HEK293 (cell line): ENCODE data around the gene AURKA.

Experiments
- CTCF ChIA-PET: fragments of 350-600 bp; formaldehyde crosslinking; extraction: SDS; loops from one replicate; lab custom pipeline; 2021; ENCODE audit warnings: antibody characterized with exemption; lab: Yijun Ruan, JAX
- POLR2A ChIA-PET: fragments of 300-600 bp; formaldehyde crosslinking; extraction: SDS; loops from one replicate; lab custom pipeline; 2020; ENCODE audit warnings: antibody characterized with exemption, inconsistent platforms; lab: Yijun Ruan, JAX
- H3K27ac ChIP-seq: fragments of 200-500 bp; sonication (Bioruptor generic); 2 replicates; pipeline ENCODE4 v1.5.1; 2014; ENCODE audit warnings: low read depth, low read length, control low read depth, inconsistent platforms; ENCODE audit errors: extremely low read depth
- H3K36me3 ChIP-seq, 2 experiments: fragments of 200-500 bp in 1 of 2; sonication (Bioruptor generic) in 1 of 2; 1 replicate in 1 of 2; 2 replicates in 1 of 2; pipeline ENCODE4 v1.5.1; 2014 to 2017; ENCODE audit warnings: inconsistent platforms in 2 of 2, low read length in 2 of 2; ENCODE audit not compliant: control insufficient read depth in 2 of 2, insufficient read depth in 1 of 2
- H3K4me1 ChIP-seq: fragments of 200-500 bp; sonication (Bioruptor generic); 2 replicates; pipeline ENCODE4 v1.5.1; 2014; ENCODE audit warnings: mild to moderate bottlenecking, low read length, inconsistent platforms; ENCODE audit not compliant: control insufficient read depth, insufficient read depth
- H3K4me3 ChIP-seq: 2 replicates; pipeline ENCODE4 v1.5.1; 2011; ENCODE audit warnings: low read depth, mild to moderate bottlenecking, control low read depth, low read length, moderate library complexity
- H3K9me3 ChIP-seq: fragments of 200-500 bp; sonication (Bioruptor generic); 2 replicates; pipeline ENCODE4 v1.5.1; 2014; ENCODE audit warnings: low read depth, low read length, inconsistent platforms; ENCODE audit not compliant: control insufficient read depth, insufficient read depth
- BCL11A ChIP-seq: fragments of 450-650 bp; formaldehyde crosslinking; IDR thresholded peaks from 2 replicates; pipeline ENCODE4 v1.5.1; 2016; ENCODE audit warnings: low read depth, missing biosample characterization, missing genetic modification characterization
- EGR2 ChIP-seq: fragments of 450-650 bp; formaldehyde crosslinking; IDR thresholded peaks from 2 replicates; pipeline ENCODE4 v1.5.1; 2016; ENCODE audit warnings: low read depth, missing biosample characterization, missing genetic modification characterization
- GLI4 ChIP-seq: fragments of 450-650 bp; formaldehyde crosslinking; IDR thresholded peaks from 2 replicates; pipeline ENCODE4 v1.5.1; 2016; ENCODE audit warnings: missing biosample characterization, missing genetic modification characterization
- HIC1 ChIP-seq: fragments of 450-650 bp; formaldehyde crosslinking; IDR thresholded peaks from 2 replicates; pipeline ENCODE4 v1.5.1; 2016; ENCODE audit warnings: missing biosample characterization, missing genetic modification characterization
- INSM2 ChIP-seq: fragments of 450-650 bp; formaldehyde crosslinking; IDR thresholded peaks from 2 replicates; pipeline ENCODE4 v1.5.1; 2016; ENCODE audit warnings: missing biosample characterization, missing genetic modification characterization
- PRDM6 ChIP-seq: fragments of 450-650 bp; formaldehyde crosslinking; IDR thresholded peaks from 2 replicates; pipeline ENCODE4 v1.5.1; 2017; ENCODE audit warnings: missing biosample characterization, missing genetic modification characterization
- SALL2 ChIP-seq: fragments of 450-650 bp; formaldehyde crosslinking; IDR thresholded peaks from 2 replicates; pipeline ENCODE4 v1.5.0; 2017; ENCODE audit warnings: missing biosample characterization, mild to moderate bottlenecking, missing genetic modification characterization, borderline replicate concordance
- SP7 ChIP-seq: fragments of 450-650 bp; formaldehyde crosslinking; IDR thresholded peaks from 2 replicates; pipeline ENCODE4 v1.5.1; 2016; ENCODE audit warnings: missing biosample characterization, missing genetic modification characterization
- TCF7L2 ChIP-seq: IDR thresholded peaks from 2 replicates; pipeline ENCODE4 v1.6.1; 2011; ENCODE audit warnings: low read depth, mild to moderate bottlenecking, inconsistent platforms, low read length, moderate library complexity, borderline replicate concordance
- TRIM28 ChIP-seq: IDR thresholded peaks from 2 replicates; pipeline ENCODE4 v1.6.1; 2011; ENCODE audit warnings: low read length, control low read depth, borderline replicate concordance
- TSHZ1 ChIP-seq: fragments of 450-650 bp; formaldehyde crosslinking; IDR thresholded peaks from 2 replicates; pipeline ENCODE4 v1.5.1; 2016; ENCODE audit warnings: missing biosample characterization, missing genetic modification characterization, borderline replicate concordance
- ZBTB26 ChIP-seq: fragments of 450-650 bp; formaldehyde crosslinking; optimal IDR thresholded peaks from 2 replicates; pipeline ENCODE3; 2016; ENCODE audit warnings: missing biosample characterization, mild to moderate bottlenecking, missing genetic modification characterization
- ZFP69B ChIP-seq: fragments of 450-650 bp; formaldehyde crosslinking; IDR thresholded peaks from 2 replicates; pipeline ENCODE4 v1.5.1; 2016; ENCODE audit warnings: missing biosample characterization, missing genetic modification characterization
- ZNF132 ChIP-seq: fragments of 450-650 bp; formaldehyde crosslinking; IDR thresholded peaks from 2 replicates; pipeline ENCODE4 v1.5.1; 2017; ENCODE audit warnings: missing biosample characterization, missing genetic modification characterization, borderline replicate concordance
- ZNF146 ChIP-seq: fragments of 450-650 bp; formaldehyde crosslinking; IDR thresholded peaks from 2 replicates; pipeline ENCODE4 v1.5.1; 2016; ENCODE audit warnings: missing biosample characterization, missing genetic modification characterization
- ZNF169 ChIP-seq: fragments of 450-650 bp; formaldehyde crosslinking; IDR thresholded peaks from 2 replicates; pipeline ENCODE4 v1.5.1; 2016; ENCODE audit warnings: missing biosample characterization, missing genetic modification characterization
- ZNF18 ChIP-seq: fragments of 450-650 bp; formaldehyde crosslinking; IDR thresholded peaks from 2 replicates; pipeline ENCODE4 v1.5.1; 2016; ENCODE audit warnings: missing biosample characterization, missing genetic modification characterization
- ZNF2 ChIP-seq: fragments of 450-650 bp; formaldehyde crosslinking; IDR thresholded peaks from 2 replicates; pipeline ENCODE4 v1.5.1; 2016; ENCODE audit warnings: missing biosample characterization, missing genetic modification characterization
- ZNF274 ChIP-seq, 2 experiments: fragments of 200-500 bp in 1 of 2; fragments of 450-650 bp in 1 of 2; sonication (Bioruptor generic) in 1 of 2; formaldehyde crosslinking in 1 of 2; IDR thresholded peaks; 2 replicates each; pipeline versions ENCODE4 v1.5.1 to v1.6.1; 2014 to 2016; ENCODE audit warnings: borderline replicate concordance in 1 of 2, inconsistent platforms in 1 of 2, low read length in 1 of 2, missing biosample characterization in 1 of 2, missing genetic modification characterization in 1 of 2
- ZNF433 ChIP-seq: fragments of 450-650 bp; formaldehyde crosslinking; IDR thresholded peaks from 2 replicates; pipeline ENCODE4 v1.5.1; 2016; ENCODE audit warnings: missing biosample characterization, missing genetic modification characterization, low read depth
- ZNF473 ChIP-seq: fragments of 450-650 bp; formaldehyde crosslinking; IDR thresholded peaks from 2 replicates; pipeline ENCODE4 v1.5.1; 2017; ENCODE audit warnings: missing biosample characterization, missing genetic modification characterization
- ZNF501 ChIP-seq: fragments of 450-650 bp; formaldehyde crosslinking; IDR thresholded peaks from 2 replicates; pipeline ENCODE4 v1.5.1; 2016; ENCODE audit warnings: missing biosample characterization, missing genetic modification characterization
- ZNF544 ChIP-seq: fragments of 450-650 bp; formaldehyde crosslinking; IDR thresholded peaks from 2 replicates; pipeline ENCODE4 v1.5.0; 2017; ENCODE audit warnings: missing biosample characterization, missing genetic modification characterization
- ZNF585B ChIP-seq: fragments of 450-650 bp; formaldehyde crosslinking; IDR thresholded peaks from 2 replicates; pipeline ENCODE4 v1.5.1; 2016; ENCODE audit warnings: missing biosample characterization, missing genetic modification characterization
- ZNF768 ChIP-seq: fragments of 450-650 bp; formaldehyde crosslinking; IDR thresholded peaks from 2 replicates; pipeline ENCODE4 v1.5.1; 2018; ENCODE audit warnings: missing biosample characterization, mild to moderate bottlenecking, missing genetic modification characterization

AURKA gene

GRCh38 chr20:56433221-56433879 lies 41.3 kb upstream of the AURKA start (continued):
- no peak for TF ChIP-seq HIC1
- no peak for TF ChIP-seq TCF7L2
- no peak for TF ChIP-seq ZNF501 (tag by site-specific recombination)
- TF ChIP-seq ZBTB26 (tag by site-specific recombination): no peak
- TF ChIP-seq ZNF544 (tag by site-specific recombination): no peak
- no peak for TF ChIP-seq ZNF2 (tag by site-specific recombination)
- TF ChIP-seq, all 188 proteins: peak for 0

- CTCF ChIA-PET: no interaction called here
- H3K4me1 ChIP-seq: no peaks in the 10 kb centered on the region
- H3K9me3 ChIP-seq: no peaks in the 10 kb centered on the region
- POLR2A ChIA-PET: no interaction called here
- H3K27ac ChIP-seq: no peak overlapping the region
- H3K36me3 ChIP-seq: no peaks in the 10 kb centered on the region
- no peak overlapping the region for H3K4me3 ChIP-seq
- no peak for TF ChIP-seq ZNF473
- no peak for TF ChIP-seq SALL2
- TF ChIP-seq ZNF146 (tag by site-specific recombination): no peak
- no peak for TF ChIP-seq ZNF274 (IDR thresholded peaks at IDR 0.05; ENCODE audit: low read length)
- TF ChIP-seq ZNF274 (tag by site-specific recombination; IDR thresholded peaks at IDR 0.05; ENCODE audit: borderline replicate concordance): no peak
- no peak for TF ChIP-seq TRIM28
- TF ChIP-seq ZNF585B (tag by site-specific recombination): no peak
- TF ChIP-seq EGR2: no peak
- no peak for TF ChIP-seq GLI4 (tag by site-specific recombination)
- no peak for TF ChIP-seq TSHZ1 (tag by site-specific recombination)
- TF ChIP-seq INSM2 (tag by site-specific recombination): no peak
- TF ChIP-seq ZNF768: no peak
- no peak for TF ChIP-seq BCL11A (tag by site-specific recombination)
- no peak for TF ChIP-seq PRDM6
- TF ChIP-seq ZNF433 (tag by site-specific recombination): no peak
- no peak for TF ChIP-seq SP7 (tag by site-specific recombination)
- no peak for TF ChIP-seq ZNF18
- TF ChIP-seq ZFP69B: no peak
- TF ChIP-seq ZNF169 (tag by site-specific recombination): no peak
- TF ChIP-seq ZNF132 (tag by site-specific recombination): no peak
Measured at GRCh38 chr20:56431471-56431870, 39.5 kb upstream of the AURKA start.
